ENCODE measurements around the gene MLIP. TPM values are rescaled to one million over a fixed set of nuclear protein-coding genes. Genes with fewer than 3 reads are reported as not detected.

MLIP gene
- total and polyA plus RNA-seq, 2 of the 8 experiments (the other 6 are each of a cell fraction or from before 2014, with no cell fraction given) = not detected

- no peak for TF ChIP-seq CHD7 (IDR thresholded peaks at IDR 0.05; ENCODE audit: insufficient replicate concordance, low read length)
- no peak for TF ChIP-seq CTBP2 (IDR thresholded peaks at IDR 0.05; ENCODE audit: borderline replicate concordance, insufficient read depth, insufficient read length, low read length)
- TF ChIP-seq CHD1 (IDR thresholded peaks at IDR 0.05; ENCODE audit: low read depth, low read length) = no peak
- no peak for TF ChIP-seq TBP (IDR thresholded peaks at IDR 0.05; ENCODE audit: low read depth, low read length)
Observed at GRCh38 chr6:54095723-54096122, 15.5 kb upstream of the MLIP start (continued).
